ENCODE data around the gene IRF1.
A peak's percentile ranks its signal among the peaks of the same experiment; 100 is the strongest.
"Not testable (repeated sequence)": the region's sequence is repeated elsewhere in the genome, so short reads cannot be mapped to it uniquely, and the experiment has no call there.

Gene IRF1

GRCh38 chr5:132459031-132459982 is 31.3 kb downstream of the IRF1 start:
- DNase-seq: peak; percentile 46

- DNase-seq: no peak
Observed at GRCh38 chr5:132458651-132459030, 31.9 kb downstream of the IRF1 start.

- no peak for DNase-seq
Observed at GRCh38 chr5:132458226-132458560, 32.4 kb downstream of the IRF1 start.

GRCh38 chr5:132457371-132458225 is 33.0 kb downstream of the IRF1 start:
- peak; percentile 69 for DNase-seq

GRCh38 chr5:132456987-132457361 is 33.6 kb downstream of the IRF1 start:
- peak; percentile 29 for DNase-seq

- DNase-seq: peak; percentile 84
Observed at GRCh38 chr5:132456296-132456986, 34.1 kb downstream of the IRF1 start.

GRCh38 chr5:132455614-132456115 is 34.9 kb downstream of the IRF1 start:
- DNase-seq: no peak

- DNase-seq: no peak
Observed at GRCh38 chr5:132454361-132454760, 36.2 kb downstream of the IRF1 start.

GRCh38 chr5:132451387-132451786 is 39.2 kb downstream of the IRF1 start:
- DNase-seq: no peak

- no peak for DNase-seq
Observed at GRCh38 chr5:132449060-132449459, 41.5 kb downstream of the IRF1 start.

- DNase-seq: no peak
Observed at GRCh38 chr5:132447196-132447595, 43.4 kb downstream of the IRF1 start.

GRCh38 chr5:132446621-132447020 is 44.0 kb downstream of the IRF1 start:
- no peak for DNase-seq

- DNase-seq: no peak
Observed at GRCh38 chr5:132445930-132446329, 44.6 kb downstream of the IRF1 start.

- no peak for DNase-seq
Observed at GRCh38 chr5:132445640-132445923, 45.0 kb downstream of the IRF1 start.

GRCh38 chr5:132444841-132445639 is 45.5 kb downstream of the IRF1 start:
- no peak for DNase-seq

- DNase-seq: no peak
Observed at GRCh38 chr5:132444061-132444460, 46.5 kb downstream of the IRF1 start.

GRCh38 chr5:132439521-132440089 is 51.0 kb downstream of the IRF1 start:
- peak; percentile 61 for DNase-seq

- no peak for DNase-seq
Observed at GRCh38 chr5:132438917-132439316, 51.7 kb downstream of the IRF1 start.

GRCh38 chr5:132438267-132438645 is 52.3 kb downstream of the IRF1 start:
- not testable (repeated sequence) for DNase-seq

GRCh38 chr5:132437604-132438266 is 52.8 kb downstream of the IRF1 start:
- peak; percentile 82 for DNase-seq

GRCh38 chr5:132436936-132437335 is 53.6 kb downstream of the IRF1 start:
- no peak for DNase-seq

GRCh38 chr5:132435886-132436285 is 54.7 kb downstream of the IRF1 start:
- DNase-seq: no peak
